ENCODE measurements around the gene CD55.

CD55 gene

GRCh38 chr1:207344221-207344620 is 22.7 kb downstream of the CD55 start:
- no peak overlapping the region for H3K4me3 ChIP-seq (ENCODE audit: low read depth, low read length)
- TF ChIP-seq CTCF (IDR thresholded peaks at IDR 0.05; ENCODE audit: borderline replicate concordance, insufficient read depth, low read depth, low read length), result no peak

GRCh38 chr1:207345644-207346477 is 24.4 kb downstream of the CD55 start:
- H3K4me3 ChIP-seq (ENCODE audit: low read depth, low read length), result no peak overlapping the region
- TF ChIP-seq CTCF (IDR thresholded peaks at IDR 0.05; ENCODE audit: borderline replicate concordance, insufficient read depth, low read depth, low read length), result no peak

GRCh38 chr1:207346513-207346912 is 25.0 kb downstream of the CD55 start:
- no peak overlapping the region for H3K4me3 ChIP-seq (ENCODE audit: low read depth, low read length)

GRCh38 chr1:207349979-207350378 is 28.5 kb downstream of the CD55 start:
- H3K4me3 ChIP-seq (ENCODE audit: low read depth, low read length), result no peak overlapping the region
- TF ChIP-seq CTCF (IDR thresholded peaks at IDR 0.05; ENCODE audit: borderline replicate concordance, insufficient read depth, low read depth, low read length), result no peak

More at GRCh38 chr1:207346513-207346912, 25.0 kb downstream of the CD55 start:
- no peak for TF ChIP-seq CTCF (IDR thresholded peaks at IDR 0.05; ENCODE audit: borderline replicate concordance, insufficient read depth, low read depth, low read length)

- TF ChIP-seq CTCF (IDR thresholded peaks at IDR 0.05; ENCODE audit: borderline replicate concordance, insufficient read depth, low read depth, low read length), result no peak
- H3K4me3 ChIP-seq (ENCODE audit: low read depth, low read length), result no peak overlapping the region
Measured at GRCh38 chr1:207352554-207352953, 31.1 kb downstream of the CD55 start.

GRCh38 chr1:207355060-207355459 is 33.6 kb downstream of the CD55 start:
- no peak for TF ChIP-seq CTCF (IDR thresholded peaks at IDR 0.05; ENCODE audit: borderline replicate concordance, insufficient read depth, low read depth, low read length)

More at GRCh38 chr1:207355060-207355459, 33.6 kb downstream of the CD55 start:
- no peak overlapping the region for H3K4me3 ChIP-seq (ENCODE audit: low read depth, low read length)

Data from GM12875 (cell line).